GM12878 (cell line): ENCODE results near the gene SIPA1. TPM values are rescaled to one million over a fixed set of nuclear protein-coding genes. Genes with fewer than 3 reads are reported as not detected.

ENCODE experiments used
- ATAC-seq: fragments of 200-7000 bp; cut with Tn5 transposase; 3 replicates; pipeline ENCODE4 v1.9.1; 2020; ENCODE audit warnings: mild to moderate bottlenecking, moderate library complexity
- BruUV-seq: library from RNA; stranded (reverse); fragments of 400-500 nt; replicated peaks from 2 replicates; lab custom pipeline; 2021; lab: Mats Ljungman, UMichigan
- CTCF ChIA-PET: fragments of 300-600 bp; sonication (Branson Sonifier 250); formaldehyde crosslinking; extraction: SDS; loops from one replicate; lab custom pipeline; 2021; ENCODE audit warnings: inconsistent platforms; lab: Yijun Ruan, JAX
- POLR2A ChIA-PET: fragments of 350-600 bp; formaldehyde crosslinking; extraction: SDS; loops from one replicate; lab custom pipeline; 2021; ENCODE audit warnings: inconsistent platforms; lab: Charles Lee
- RAD21 ChIA-PET: fragments of 300-600 bp; sonication (Branson Sonifier 250); formaldehyde crosslinking; loops from one replicate; lab custom pipeline; 2023; ENCODE audit warnings: antibody characterized with exemption; ENCODE audit not compliant: unreplicated experiment; lab: Charles Lee
- SMC1A ChIA-PET: fragments of 300-600 bp; sonication (Branson Sonifier 250); formaldehyde crosslinking; loops from one replicate; lab custom pipeline; 2023; ENCODE audit not compliant: unreplicated experiment, uncharacterized antibody; lab: Charles Lee
- DNase-seq: peaks from one replicate; pipeline ENCODE4 v3.0.0-alpha.2; 2011; ENCODE audit warnings: low read depth, low spot score
- FAIRE-seq: peaks from 3 replicates; lab custom pipeline; 2011; peaks lifted over from hg19 to GRCh38; lab: Jason Lieb, UNC
- H2AFZ ChIP-seq: 2 replicates; pipeline ENCODE4 v1.6.0; 2011; ENCODE audit warnings: low read depth, low read length, control low read depth; ENCODE audit not compliant: control insufficient read depth
- H3K27ac ChIP-seq: 2 replicates; pipeline ENCODE4 v1.5.1; 2011; ENCODE audit warnings: control low read depth; ENCODE audit not compliant: control insufficient read depth, insufficient read depth
- H3K27me3 ChIP-seq, 2 experiments: replicated peaks in 1 of 2; 2 replicates each; pipeline versions ENCODE4 v1.6.0 to v1.6.1; 2011; ENCODE audit warnings: low read length in 1 of 2; ENCODE audit not compliant: control insufficient read depth in 2 of 2, insufficient read depth in 2 of 2
- H3K36me3 ChIP-seq, 2 experiments: 2 replicates each; pipeline ENCODE4 v1.5.1; 2011; ENCODE audit warnings: low read length in 1 of 2; ENCODE audit not compliant: control insufficient read depth in 2 of 2, insufficient read depth in 2 of 2
- H3K4me1 ChIP-seq: 2 replicates; pipeline ENCODE4 v1.6.1; 2011; ENCODE audit warnings: mild to moderate bottlenecking, low read length, moderate library complexity, mixed read lengths; ENCODE audit not compliant: control insufficient read depth, insufficient read depth
- H3K4me2 ChIP-seq: 2 replicates; pipeline ENCODE4 v1.6.0; 2011; ENCODE audit warnings: control low read depth; ENCODE audit not compliant: control insufficient read depth, insufficient read depth
- H3K4me3 ChIP-seq: fragments of 200-600 bp; sonication (generic); 2 replicates; pipeline ENCODE4 v1.5.1; 2016
- H3K79me2 ChIP-seq: 2 replicates; pipeline ENCODE4 v1.6.0; 2011; ENCODE audit warnings: low read length; ENCODE audit not compliant: control insufficient read depth, insufficient read depth
- H3K9ac ChIP-seq: 2 replicates; pipeline ENCODE4 v1.8.0; 2011; ENCODE audit warnings: low read length, control low read depth, mixed read lengths; ENCODE audit not compliant: control insufficient read depth, insufficient read depth
- H3K9me3 ChIP-seq: replicated peaks from 3 replicates; pipeline ENCODE4 v1.5.1; 2011; ENCODE audit warnings: mild to moderate bottlenecking, low read length; ENCODE audit not compliant: control insufficient read depth, insufficient read depth
- H4K20me1 ChIP-seq: 2 replicates; pipeline ENCODE4 v1.6.0; 2011; ENCODE audit not compliant: control insufficient read depth, insufficient read depth
- BHLHE40 ChIP-seq, 2 experiments: fragments of 450-650 bp in 1 of 2; IDR thresholded peaks; 2 replicates each; pipeline ENCODE4 v1.6.1; 2011 to 2017; ENCODE audit warnings: low read depth in 2 of 2, borderline replicate concordance in 1 of 2, improper control_type of control experiment in 1 of 2, low read length in 1 of 2, mild to moderate bottlenecking in 1 of 2
- CTCF ChIP-seq, 3 experiments: IDR thresholded peaks in 2 of 3; conservative IDR thresholded peaks in 1 of 3; 2 replicates each; pipeline ENCODE4 v1.5.1; 2011; ENCODE audit warnings: low read depth in 3 of 3, low read length in 3 of 3, mild to moderate bottlenecking in 3 of 3, control low read depth in 2 of 3, moderate library complexity in 2 of 3, inconsistent platforms in 1 of 3, mixed read lengths in 1 of 3; ENCODE audit not compliant: control insufficient read depth in 2 of 3, insufficient read depth in 1 of 3; ENCODE audit errors: extremely low read depth in 1 of 3
- EGR1 ChIP-seq, 2 experiments: IDR thresholded peaks; 1 replicate in 1 of 2; 2 replicates in 1 of 2; pipeline ENCODE4 v1.6.1; 2011 to 2012; ENCODE audit warnings: low read depth in 2 of 2, low read length in 2 of 2, borderline replicate concordance in 1 of 2, mild to moderate bottlenecking in 1 of 2, moderate library complexity in 1 of 2
- ETV6 ChIP-seq, 2 experiments: fragments of 450-650 bp in 1 of 2; IDR thresholded peaks in 1 of 2; conservative IDR thresholded peaks in 1 of 2; 2 replicates each; pipeline ENCODE4 v1.6.1; 2014; ENCODE audit warnings: antibody characterized with exemption in 1 of 2, borderline replicate concordance in 1 of 2, low read depth in 1 of 2, mild to moderate bottlenecking in 1 of 2, moderate library complexity in 1 of 2
- LARP7 ChIP-seq: fragments of 450-650 bp; IDR thresholded peaks from 2 replicates; pipeline ENCODE4 v1.6.1; 2017; ENCODE audit warnings: mild to moderate bottlenecking
- NKRF ChIP-seq: fragments of 450-650 bp; conservative IDR thresholded peaks from 2 replicates; pipeline ENCODE4 v1.6.1; 2017; ENCODE audit warnings: mild to moderate bottlenecking, moderate library complexity
- NR2F1 ChIP-seq: fragments of 450-650 bp; conservative IDR thresholded peaks from 2 replicates; pipeline ENCODE4 v1.6.1; 2017; ENCODE audit warnings: mild to moderate bottlenecking
- POLR2A ChIP-seq: IDR thresholded peaks from 2 replicates; pipeline ENCODE4 v1.6.1; 2011; ENCODE audit warnings: low read depth, mild to moderate bottlenecking, low read length
- PRDM15 ChIP-seq: fragments of 450-650 bp; formaldehyde crosslinking; IDR thresholded peaks from 2 replicates; pipeline ENCODE4 v1.4.0; 2020; ENCODE audit warnings: mild to moderate bottlenecking, moderate library complexity
- SMARCA5 ChIP-seq: fragments of 450-650 bp; IDR thresholded peaks from 2 replicates; pipeline ENCODE4 v1.6.1; 2017; ENCODE audit warnings: mild to moderate bottlenecking
- SP1 ChIP-seq: IDR thresholded peaks from one replicate; pipeline ENCODE4 v1.6.1; 2011; ENCODE audit warnings: low read depth, low read length
- YBX1 ChIP-seq: fragments of 450-650 bp; IDR thresholded peaks from 2 replicates; pipeline ENCODE4 v1.6.1; 2016; ENCODE audit warnings: antibody characterized with exemption
- YY1 ChIP-seq: IDR thresholded peaks from 2 replicates; pipeline ENCODE4 v1.6.1; 2011; ENCODE audit warnings: low read depth, mild to moderate bottlenecking, low read length
- ZNF217 ChIP-seq: fragments of 450-650 bp; IDR thresholded peaks from 2 replicates; pipeline ENCODE4 v1.6.1; 2017; ENCODE audit warnings: antibody characterized with exemption, mild to moderate bottlenecking
- ZNF622 ChIP-seq: fragments of 450-650 bp; IDR thresholded peaks from 2 replicates; pipeline ENCODE4 v1.6.1; 2017; ENCODE audit warnings: mild to moderate bottlenecking, inconsistent platforms
- WGBS: methylation state at CpG from one replicate; pipeline ENCODE4 v1.1.6; 2016; ENCODE audit warnings: low lambda C conversion rate; ENCODE audit not compliant: insufficient replicate concordance, insufficient coverage; ENCODE audit errors: missing lambda C conversion rate; 5-methylcytosine and 5-hydroxymethylcytosine counted together
- in situ Hi-C: fragments of 300-500 bp; cut with MboI; formaldehyde crosslinking; loops from 9 replicates; pipeline ENCODE4 v1.14.3; 2018; ENCODE audit warnings: mixed read lengths
- intact Hi-C: fragments of 100-400 bp; cut with micrococcal nuclease; formaldehyde crosslinking; loops from one replicate; pipeline ENCODE4 v1.14.2; 2022; ENCODE audit not compliant: unreplicated experiment
- polyA plus RNA-seq, 11 experiments: library from polyadenylated mRNA; depleted of rRNA in 4 of 11; unstranded in 6 of 11; stranded (reverse) in 5 of 11; fragments of >200 nt; fragmentation: Nextera tagmentation in 4 of 11; fragmentation: Illumina TruSeq in 1 of 11; extraction: Ambion mirVana in 4 of 11; extraction: Trizol in 1 of 11; gene quantifications; 1 replicate in 1 of 11; 2 replicates in 10 of 11; pipeline versions ENCODE4 v1.2.1 to v1.2.3, GENCODE V29; 2011 to 2016; ENCODE audit warnings: inconsistent platforms in 2 of 11, missing spikeins in 2 of 11, low read depth in 1 of 11
- total RNA-seq, 4 experiments: library from RNA; depleted of rRNA in 3 of 4; stranded (reverse); fragments of >200 nt in 3 of 4; fragmentation: Illumina TruSeq in 1 of 4; extraction: Trizol in 1 of 4; gene quantifications; 2 replicates each; pipeline versions ENCODE4 v1.2.1 to v1.2.3, GENCODE V29; 2013 to 2021

The SIPA1 gene
- total and polyA plus RNA-seq, 10 of the 15 experiments (the other 5 are each of a cell fraction or from before 2014, with no cell fraction given): 1.0 to 139 (median 33.4) TPM

GRCh38 chr11:65615950-65616574 is 21.8 kb upstream of the SIPA1 start:
- Histone ChIP-seq H3K27ac (peak overlapping the region; percentile 64), H3K9me3 (no peaks in the 10 kb centered on the region), H2AFZ (no peak overlapping the region), H3K4me3 (peak overlapping the region; percentile 100), H4K20me1 (no peaks in the 10 kb centered on the region; the same call in 1 of the 2 replicates), H3K4me2 (peak overlapping the region; percentile 94), H3K27me3 (no peaks in the 10 kb centered on the region), H3K4me1 (peaks cover 24% of the 10 kb centered on the region), H3K9ac (peak overlapping the region; percentile 68), H3K79me2 (peaks cover 72% of the 10 kb centered on the region), H3K36me3 (peaks cover 17 to 21% of the 10 kb centered on the region in 2 experiments; a peak in 3 of 4 replicates)
- FAIRE-seq: no peak
- RAD21 ChIA-PET: interaction anchor here (0.7 to 4.0 kb wide), 15 partner anchors 16 to 283 kb away, joined by 3 to 36 read pairs (median 5); partner anchors contain the start of genes DPF2, EHBP1L1, FAM89B and KAT5
- SMC1A ChIA-PET: interaction anchor here (1.2 to 1.7 kb wide), 8 partner anchors 10 to 273 kb away, joined by 3 to 21 read pairs (median 6); partner anchors contain the start of genes CCDC85B, FIBP, SIPA1 and ZNRD2
- no peak for DNase-seq
- BruUV-seq: no TSS peak
- CTCF ChIA-PET: interaction anchor here (0.6 to 3.8 kb wide), 11 partner anchors 10 to 286 kb away, joined by 3 to 35 read pairs (median 6); partner anchors contain the start of genes FAM89B, SIPA1 and ZNRD2
- in situ Hi-C loops (no loop called here), intact Hi-C loops (loop anchor here (1.0 to 2.0 kb wide), 5 partner anchors 23 to 75 kb away; partner anchors contain the start of genes SIPA1 and ZNRD2)
- peak; percentile 11 for ATAC-seq
- 14% methylated on average over 22 of the region's 50 CpGs for WGBS
- POLR2A ChIA-PET: interaction anchor here (0.5 to 5.0 kb wide), 19 partner anchors 11 to 327 kb away, joined by 3 to 41 read pairs (median 6); partner anchors contain the start of genes C11orf68, EHBP1L1, FAM89B and MUS81
- TF ChIP-seq ETV6 (conservative IDR thresholded peaks at IDR 0.05 in 1 of 2, IDR thresholded peaks at IDR 0.05 in 1 of 2; ENCODE audit: borderline replicate concordance in 1 of 2, low read depth in 1 of 2) (no peak), POLR2A (no peak), ZNF217 (no peak), LARP7 (peak; percentile 73), NKRF (0 out of 2 replicates have a peak, but pooled peaks have one; percentile 80), SP1 (no peak), EGR1 (IDR thresholded peaks at IDR 0.05; ENCODE audit: borderline replicate concordance in 1 of 2, low read depth in 2 of 2, low read length in 2 of 2) (peak in 1 of 2 experiments; percentile 63; a peak in 1 of 3 replicates), NR2F1 (peak; percentile 42; the same call in 1 of the 2 replicates), YBX1 (no peak), PRDM15 (no peak), ZNF622 (no peak), CTCF (IDR thresholded peaks at IDR 0.05 in 2 of 3, conservative IDR thresholded peaks at IDR 0.05 in 1 of 3; ENCODE audit: control insufficient read depth in 2 of 3, extremely low read depth in 1 of 3, insufficient read depth in 1 of 3, low read depth in 3 of 3, low read length in 3 of 3) (no peak), SMARCA5 (peak; percentile 55; the same call in 1 of the 2 replicates), YY1 (0 out of 2 replicates have a peak, but pooled peaks have one; percentile 38), BHLHE40 (IDR thresholded peaks at IDR 0.05; ENCODE audit: borderline replicate concordance in 1 of 2, low read depth in 2 of 2, low read length in 1 of 2) (peak in 1 of 2 experiments; percentile 48; a peak in 2 of 4 replicates)
